Nephron progenitor cell (in vitro differentiated cells): ENCODE results near the gene DTD1.

ENCODE experiments used
- DNase-seq: peaks from one replicate; pipeline ENCODE4 v3.0.0; 2021
- H3K27ac Mint-ChIP-seq: 2 replicates; pipeline ENCODE4 v1.8.0; 2021; ENCODE audit warnings: mild to moderate bottlenecking, moderate library complexity, mixed read lengths
- H3K27me3 Mint-ChIP-seq: 2 replicates; pipeline ENCODE4 v1.8.0; 2021; ENCODE audit warnings: mild to moderate bottlenecking, low read depth, mixed read lengths; ENCODE audit not compliant: poor library complexity
- H3K36me3 Mint-ChIP-seq: 2 replicates; pipeline ENCODE4 v1.8.0; 2021; ENCODE audit warnings: low read depth, mixed read lengths
- H3K4me1 Mint-ChIP-seq: 2 replicates; pipeline ENCODE4 v1.8.0; 2021; ENCODE audit warnings: mixed read lengths
- H3K4me3 Mint-ChIP-seq: 2 replicates; pipeline ENCODE4 v1.8.0; 2021; ENCODE audit warnings: mild to moderate bottlenecking, moderate library complexity, mixed read lengths
- H3K9me3 Mint-ChIP-seq: 2 replicates; pipeline ENCODE4 v1.8.0; 2021; ENCODE audit warnings: mild to moderate bottlenecking, moderate library complexity, mixed read lengths
- TF ChIP-seq, protein P1 (sequence below): fragments of 200-600 bp; sonication (generic); IDR thresholded peaks from 2 replicates; pipeline ENCODE4 v1.5.0; 2021; ENCODE audit warnings: antibody characterized with exemption

DTD1 gene

DNA sequence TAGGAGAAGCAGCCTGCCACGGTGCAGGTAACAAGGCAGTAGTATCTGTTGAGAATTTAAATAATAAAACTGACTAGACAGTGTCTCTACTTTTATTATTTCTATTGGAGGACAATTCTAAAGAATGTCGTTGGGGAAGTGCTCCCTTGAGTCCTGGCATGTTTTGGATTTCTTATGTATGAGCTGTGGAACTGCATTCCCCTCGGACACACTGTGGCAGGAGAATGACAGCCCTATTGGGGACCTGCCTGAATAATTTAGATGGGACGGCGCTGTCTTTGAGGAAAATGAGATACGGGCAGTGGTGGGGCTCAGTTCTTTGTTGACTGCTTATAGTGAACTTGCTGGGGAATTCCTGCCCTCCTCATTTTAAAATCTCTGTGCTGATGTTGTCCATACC lies 223.3 kb downstream of the DTD1 start:
- Mint-ChIP-seq H3K36me3 (no peaks in the 10 kb centered on the region), H3K4me3 (no peak overlapping the region), H3K27ac (no peak overlapping the region), H3K9me3 (peaks cover 1% of the 10 kb centered on the region), H3K4me1 (no peaks in the 10 kb centered on the region), H3K27me3 (peaks cover 29% of the 10 kb centered on the region)
- no peak for DNase-seq
- TF ChIP-seq, protein P1, sequence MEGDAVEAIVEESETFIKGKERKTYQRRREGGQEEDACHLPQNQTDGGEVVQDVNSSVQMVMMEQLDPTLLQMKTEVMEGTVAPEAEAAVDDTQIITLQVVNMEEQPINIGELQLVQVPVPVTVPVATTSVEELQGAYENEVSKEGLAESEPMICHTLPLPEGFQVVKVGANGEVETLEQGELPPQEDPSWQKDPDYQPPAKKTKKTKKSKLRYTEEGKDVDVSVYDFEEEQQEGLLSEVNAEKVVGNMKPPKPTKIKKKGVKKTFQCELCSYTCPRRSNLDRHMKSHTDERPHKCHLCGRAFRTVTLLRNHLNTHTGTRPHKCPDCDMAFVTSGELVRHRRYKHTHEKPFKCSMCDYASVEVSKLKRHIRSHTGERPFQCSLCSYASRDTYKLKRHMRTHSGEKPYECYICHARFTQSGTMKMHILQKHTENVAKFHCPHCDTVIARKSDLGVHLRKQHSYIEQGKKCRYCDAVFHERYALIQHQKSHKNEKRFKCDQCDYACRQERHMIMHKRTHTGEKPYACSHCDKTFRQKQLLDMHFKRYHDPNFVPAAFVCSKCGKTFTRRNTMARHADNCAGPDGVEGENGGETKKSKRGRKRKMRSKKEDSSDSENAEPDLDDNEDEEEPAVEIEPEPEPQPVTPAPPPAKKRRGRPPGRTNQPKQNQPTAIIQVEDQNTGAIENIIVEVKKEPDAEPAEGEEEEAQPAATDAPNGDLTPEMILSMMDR: no peak

DNA sequence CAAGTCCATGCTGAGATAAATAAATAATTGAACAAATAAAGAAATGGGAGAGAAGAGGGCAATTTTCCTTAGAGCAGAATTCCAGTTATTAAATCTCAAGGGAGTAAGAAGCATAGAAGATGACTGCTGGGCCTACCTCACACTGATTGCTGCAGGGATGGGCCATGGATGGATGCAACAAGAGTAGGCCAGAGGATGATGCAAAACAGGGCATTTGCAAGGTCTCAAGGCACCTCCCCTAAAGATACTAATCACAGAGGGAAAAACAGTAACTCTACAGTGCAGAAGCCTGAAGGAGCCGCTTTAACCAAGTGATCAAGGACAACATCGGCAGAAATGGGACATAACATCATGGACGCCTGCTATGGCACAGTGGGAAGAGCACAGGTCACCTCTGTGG lies 224.1 kb downstream of the DTD1 start:
- no peak for DNase-seq
- Mint-ChIP-seq H3K27ac (no peak overlapping the region), H3K27me3 (peaks cover 29% of the 10 kb centered on the region), H3K36me3 (no peaks in the 10 kb centered on the region), H3K9me3 (no peaks in the 10 kb centered on the region), H3K4me1 (no peaks in the 10 kb centered on the region), H3K4me3 (no peak overlapping the region)
- TF ChIP-seq, protein P1: no peak

DNA sequence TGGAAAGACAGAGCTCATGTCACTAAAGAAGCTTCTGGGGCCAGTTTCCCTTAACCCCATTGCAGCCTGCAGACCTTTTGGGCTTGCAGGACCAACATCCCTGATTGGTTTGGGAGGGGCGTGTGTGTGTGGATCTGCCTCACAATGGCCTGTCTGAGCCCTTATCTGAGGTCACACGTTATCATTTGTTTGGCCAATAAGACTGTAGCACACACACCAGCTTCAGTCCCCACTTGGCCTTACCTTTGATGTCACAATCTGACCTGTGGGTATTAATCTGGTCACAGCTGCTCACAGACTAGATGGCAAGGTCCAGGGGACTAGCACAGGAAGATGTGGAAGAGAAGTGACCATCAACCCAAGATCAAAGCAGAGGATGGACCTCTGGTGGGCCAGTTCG lies 225.6 kb downstream of the DTD1 start, which contains the start of gene SCP2D1:
Gene SCP2D1, plus strand, starts transcription at position 301 of the 400 bp plus-strand sequence. Its CDS starts 33 bp downstream, at position 334.
- no peak for DNase-seq
- H3K9me3 Mint-ChIP-seq: no peaks in the 10 kb centered on the region
- no peaks in the 10 kb centered on the region for H3K36me3 Mint-ChIP-seq
- TF ChIP-seq, protein P1: no peak
- no peaks in the 10 kb centered on the region for H3K4me1 Mint-ChIP-seq
- H3K4me3 Mint-ChIP-seq: no peak within 1 kb of the TSS
- peaks cover 24% of the 10 kb centered on the region for H3K27me3 Mint-ChIP-seq
- H3K27ac Mint-ChIP-seq: no peak within 1 kb of the TSS

DNA sequence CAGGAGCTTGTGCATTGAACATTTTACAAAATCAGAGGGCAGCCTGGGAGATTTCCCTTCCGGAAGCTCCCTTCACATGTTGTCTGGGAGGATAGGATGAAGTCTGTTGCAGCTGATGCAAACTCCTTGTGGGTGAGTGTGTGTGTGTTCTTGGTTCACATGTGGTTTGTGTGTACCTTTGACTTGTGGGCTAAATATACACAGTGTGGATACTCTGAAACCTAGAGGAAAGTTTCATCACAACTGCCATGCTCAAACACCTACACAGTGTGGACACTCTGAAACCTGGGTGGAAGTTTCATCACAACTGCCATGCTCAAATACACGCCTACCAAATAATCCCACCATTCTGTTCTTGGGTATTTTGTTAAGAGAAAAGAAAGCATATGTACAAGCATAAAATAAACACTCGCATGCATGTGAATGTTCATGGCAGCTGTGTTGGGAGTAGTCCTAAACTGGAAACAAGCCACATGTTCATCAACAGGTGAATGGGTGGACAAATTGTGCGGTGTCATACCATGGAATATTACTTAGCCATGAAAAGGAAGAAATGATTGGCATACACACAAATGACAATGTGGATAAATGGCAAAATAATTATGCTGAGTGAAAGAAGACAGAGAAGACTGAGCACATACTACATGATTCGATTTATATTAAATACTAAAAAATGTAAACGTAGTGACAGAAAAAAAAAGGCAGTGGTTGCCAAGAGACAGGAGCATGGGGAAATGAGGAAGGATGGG lies 227.5 kb downstream of the DTD1 start:
- H3K27ac Mint-ChIP-seq: no peak overlapping the region
- peaks cover 4% of the 10 kb centered on the region for H3K9me3 Mint-ChIP-seq
- DNase-seq: no peak
- peaks cover 28% of the 10 kb centered on the region for H3K27me3 Mint-ChIP-seq
- no peaks in the 10 kb centered on the region for H3K36me3 Mint-ChIP-seq
- H3K4me1 Mint-ChIP-seq: peaks cover 1% of the 10 kb centered on the region
- TF ChIP-seq, protein P1: no peak
- no peak overlapping the region for H3K4me3 Mint-ChIP-seq
